OCI-LY7 (cell line): Measurements from ENCODE around the gene CSNK1G2.

Source experiments
- CTCF ChIP-seq: fragments of 200-600 bp; sonication (generic); conservative IDR thresholded peaks from 2 replicates; pipeline ENCODE4 v1.5.1; 2014; ENCODE audit warnings: mild to moderate bottlenecking, antibody characterized with exemption, low read length, moderate library complexity, mixed read lengths
- EZH2phosphoT487 ChIP-seq: fragments of 200-600 bp; sonication (generic); IDR thresholded peaks from 2 replicates; pipeline ENCODE4 v1.6.1; 2018; ENCODE audit warnings: low read depth, borderline replicate concordance, mild to moderate bottlenecking, mixed run types, antibody characterized with exemption, low read length, moderate library complexity, mixed read lengths

- TF ChIP-seq CTCF: no peak
- TF ChIP-seq EZH2phosphoT487: no peak
Observed at GRCh38 chr19:1918975-1919374, 22.0 kb upstream of the CSNK1G2 start.
